Body of pancreas (tissue), 4 donors: Measurements from ENCODE around the gene ACTR3.

Source experiments
- CTCF ChIP-seq, 7 experiments: fragments of 450-650 bp in 4 of 7; fragments of 200-600 bp in 3 of 7; sonication (generic) in 3 of 7; IDR thresholded peaks; one replicate each; pipeline ENCODE4 v1.5.1; 2016 to 2019; ENCODE audit warnings: antibody characterized with exemption in 7 of 7
- POLR2A ChIP-seq, 3 donors: fragments of 450-650 bp; IDR thresholded peaks; one replicate each; pipeline ENCODE4 v1.6.1; 2016; ENCODE audit warnings: antibody characterized with exemption in 3 of 3, mild to moderate bottlenecking in 2 of 3

GRCh38 chr2:113992090-113992489 lies 102.2 kb downstream of the ACTR3 start:
- TF ChIP-seq POLR2A (IDR thresholded peaks at IDR 0.05) (no peak), CTCF (IDR thresholded peaks at IDR 0.05) (no peak)
